GM10266 (cell line): ENCODE results near the gene APOBEC4.
"Not testable (repeated sequence)": the region's sequence is repeated elsewhere in the genome, so short reads cannot be mapped to it uniquely, and the experiment has no call there.

Experiments used
- DNase-seq: peaks from one replicate; pipeline ENCODE4 v3.0.0; 2012; ENCODE audit errors: extremely low spot score
- TF ChIP-seq, protein P1 (sequence below): IDR thresholded peaks from 2 replicates; pipeline ENCODE4 v1.5.1; 2012; ENCODE audit warnings: mild to moderate bottlenecking, low read depth; ENCODE audit not compliant: control insufficient read depth, insufficient read depth; ENCODE audit errors: missing control alignments

Gene APOBEC4

DNA sequence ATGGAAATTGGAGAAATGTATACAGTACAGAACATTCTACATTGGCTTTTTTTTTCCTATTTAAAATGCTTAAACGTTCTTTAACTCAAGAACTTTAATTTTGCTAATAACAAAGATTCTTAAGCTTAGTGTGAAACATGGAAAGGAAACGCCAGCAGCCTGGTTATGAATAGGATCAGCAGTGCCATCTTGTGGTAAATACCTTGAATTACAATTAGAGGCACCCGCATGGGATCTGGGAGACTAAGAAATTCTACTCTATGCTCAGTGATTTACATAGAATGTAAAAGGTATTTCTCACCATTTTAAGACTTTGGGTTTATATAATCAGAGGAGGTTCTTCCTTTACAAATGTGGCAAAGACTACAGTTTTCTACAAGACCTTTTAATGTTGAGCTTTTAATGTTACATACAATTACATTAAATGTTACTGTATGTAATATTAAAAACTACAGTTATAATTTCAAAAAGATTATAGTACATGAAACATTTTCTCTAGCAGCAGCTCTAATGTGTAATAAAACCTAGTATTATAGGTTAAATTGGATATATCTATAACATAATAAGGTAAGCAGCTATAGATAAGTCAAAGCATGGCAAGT, 32.1 kb upstream of the APOBEC4 start:
- TF ChIP-seq, protein P1, sequence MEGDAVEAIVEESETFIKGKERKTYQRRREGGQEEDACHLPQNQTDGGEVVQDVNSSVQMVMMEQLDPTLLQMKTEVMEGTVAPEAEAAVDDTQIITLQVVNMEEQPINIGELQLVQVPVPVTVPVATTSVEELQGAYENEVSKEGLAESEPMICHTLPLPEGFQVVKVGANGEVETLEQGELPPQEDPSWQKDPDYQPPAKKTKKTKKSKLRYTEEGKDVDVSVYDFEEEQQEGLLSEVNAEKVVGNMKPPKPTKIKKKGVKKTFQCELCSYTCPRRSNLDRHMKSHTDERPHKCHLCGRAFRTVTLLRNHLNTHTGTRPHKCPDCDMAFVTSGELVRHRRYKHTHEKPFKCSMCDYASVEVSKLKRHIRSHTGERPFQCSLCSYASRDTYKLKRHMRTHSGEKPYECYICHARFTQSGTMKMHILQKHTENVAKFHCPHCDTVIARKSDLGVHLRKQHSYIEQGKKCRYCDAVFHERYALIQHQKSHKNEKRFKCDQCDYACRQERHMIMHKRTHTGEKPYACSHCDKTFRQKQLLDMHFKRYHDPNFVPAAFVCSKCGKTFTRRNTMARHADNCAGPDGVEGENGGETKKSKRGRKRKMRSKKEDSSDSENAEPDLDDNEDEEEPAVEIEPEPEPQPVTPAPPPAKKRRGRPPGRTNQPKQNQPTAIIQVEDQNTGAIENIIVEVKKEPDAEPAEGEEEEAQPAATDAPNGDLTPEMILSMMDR, result peak; percentile 77
- DNase-seq, result peak; percentile 63

DNA sequence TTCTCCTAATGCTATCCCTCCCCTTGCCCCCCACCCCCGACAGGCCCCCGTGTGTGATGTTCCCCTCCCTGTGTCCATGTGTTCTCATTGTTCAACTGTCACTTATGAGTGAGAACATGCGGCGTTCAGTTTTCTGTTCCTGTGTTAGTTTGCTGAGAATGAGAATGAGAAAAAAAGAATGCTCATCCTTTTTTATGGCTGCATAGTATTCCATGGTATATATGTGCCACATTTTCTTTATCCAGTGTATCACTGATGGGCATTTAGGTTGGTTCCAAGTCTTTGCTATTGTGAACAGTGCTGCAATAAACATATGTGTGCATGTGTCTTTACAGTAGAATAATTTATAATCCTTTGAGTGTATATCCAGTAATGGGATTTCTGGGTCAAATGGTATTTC, 26.2 kb upstream of the APOBEC4 start:
- not testable (repeated sequence) for DNase-seq

GRCh38 chr1:183678819-183679218, 25.7 kb upstream of the APOBEC4 start:
- TF ChIP-seq, protein P1, result no peak
- DNase-seq, result no peak

GRCh38 chr1:183676586-183677189, 23.6 kb upstream of the APOBEC4 start:
- TF ChIP-seq, protein P1, result no peak
- no peak for DNase-seq

- TF ChIP-seq, protein P1, result no peak
- DNase-seq, result no peak
These were observed 22.9 kb upstream of the APOBEC4 start for GRCh38 chr1:183675883-183676585.

GRCh38 chr1:183675381-183675780, 22.3 kb upstream of the APOBEC4 start:
- TF ChIP-seq, protein P1, result no peak
- DNase-seq, result no peak

DNA sequence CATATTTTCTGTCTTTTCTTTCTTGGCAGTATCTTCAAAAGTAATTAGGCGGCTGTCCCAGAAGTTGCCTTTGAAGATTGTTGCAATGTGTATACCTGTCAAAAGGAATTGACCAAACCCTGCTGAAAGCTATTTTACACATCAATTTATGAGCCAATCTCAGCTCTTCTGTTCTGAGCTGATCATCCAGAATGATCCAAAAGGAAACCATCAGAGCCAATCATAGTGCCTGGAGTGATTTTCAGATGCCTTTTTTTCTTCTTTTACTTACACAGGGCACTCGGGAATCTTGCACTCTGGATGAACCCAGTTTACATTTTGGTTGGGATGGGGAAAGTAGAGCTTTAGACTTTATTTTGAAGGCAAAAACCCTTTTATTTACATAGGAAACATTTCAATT, 21.8 kb upstream of the APOBEC4 start:
- no peak for DNase-seq
- TF ChIP-seq, protein P1, result no peak
